ENCODE results near the gene CNIH2. TPM values are rescaled to one million over a fixed set of nuclear protein-coding genes. Genes with fewer than 3 reads are reported as not detected.
A peak's percentile ranks its signal among the peaks of the same experiment; 100 is the strongest.
"Not testable (repeated sequence)": the region's sequence is repeated elsewhere in the genome, so short reads cannot be mapped to it uniquely, and the experiment has no call there.

CNIH2 gene
- total RNA-seq, 1 donor from 2014 or later: not detected

DNA sequence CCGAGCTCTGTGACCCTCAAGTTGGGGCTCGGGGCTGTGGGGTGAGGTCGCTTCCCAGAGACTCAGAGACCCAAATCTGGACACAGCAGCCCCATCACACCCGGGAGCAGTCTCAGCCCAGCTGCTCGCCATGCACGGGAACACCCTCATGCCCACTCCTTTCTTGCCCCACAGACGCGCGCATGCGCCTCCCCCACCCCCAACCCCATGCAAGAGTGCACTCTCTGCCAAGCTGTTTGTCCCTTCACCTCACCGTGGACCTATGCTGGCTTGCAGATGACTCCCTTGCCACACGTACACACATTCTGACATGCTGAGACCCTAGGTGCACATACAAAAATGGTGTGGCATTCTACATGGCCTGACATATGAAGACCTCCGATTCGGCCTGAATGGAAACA is 39.3 kb downstream of the CNIH2 start:
- H3K27ac ChIP-seq (ENCODE audit: low read depth, low read length): peak overlapping the region; percentile 65
- no peaks in the 10 kb centered on the region for H3K9me3 ChIP-seq (ENCODE audit: control insufficient read depth in 3 of 3, low read length in 3 of 3)
- H3K9ac ChIP-seq (ENCODE audit: low read depth in 1 of 3, low read length in 3 of 3): peak overlapping the region in 1 of 3 donors; percentile 45
- H3K27me3 ChIP-seq (ENCODE audit: control insufficient read depth in 3 of 3, insufficient read depth in 3 of 3, low read length in 3 of 3): peaks cover 18 to 27% (median 22%) of the 10 kb centered on the region in 3 donors
- peaks cover 22 to 46% (median 31%) of the 10 kb centered on the region in 3 donors for H3K4me1 ChIP-seq (ENCODE audit: control insufficient read depth in 3 of 3, insufficient read depth in 3 of 3, low read length in 3 of 3)
- H3K4me3 ChIP-seq (ENCODE audit: low read length in 3 of 3): peak overlapping the region in 2 of 3 donors; percentile 1 to 35
- H3K36me3 ChIP-seq (ENCODE audit: control insufficient read depth in 3 of 3, insufficient read depth in 3 of 3, low read length in 3 of 3): no peaks in the 10 kb centered on the region

- Histone ChIP-seq H3K27me3 (ENCODE audit: control insufficient read depth in 3 of 3, insufficient read depth in 3 of 3, low read length in 3 of 3) (peaks cover 18 to 27% (median 22%) of the 10 kb centered on the region in 3 donors), H3K9ac (ENCODE audit: low read depth in 1 of 3, low read length in 3 of 3) (peak overlapping the region in 1 of 3 donors; percentile 45), H3K36me3 (ENCODE audit: control insufficient read depth in 3 of 3, insufficient read depth in 3 of 3, low read length in 3 of 3) (no peaks in the 10 kb centered on the region), H3K4me3 (ENCODE audit: low read length in 3 of 3) (peak overlapping the region in 2 of 3 donors; percentile 1 to 35), H3K4me1 (ENCODE audit: control insufficient read depth in 3 of 3, insufficient read depth in 3 of 3, low read length in 3 of 3) (peaks cover 23 to 45% (median 31%) of the 10 kb centered on the region in 3 donors), H3K27ac (ENCODE audit: low read depth, low read length) (peak overlapping the region; percentile 65), H3K9me3 (ENCODE audit: control insufficient read depth in 3 of 3, low read length in 3 of 3) (no peaks in the 10 kb centered on the region)
These were observed 40.0 kb downstream of the CNIH2 start for GRCh38 chr11:66317723-66318599.

DNA sequence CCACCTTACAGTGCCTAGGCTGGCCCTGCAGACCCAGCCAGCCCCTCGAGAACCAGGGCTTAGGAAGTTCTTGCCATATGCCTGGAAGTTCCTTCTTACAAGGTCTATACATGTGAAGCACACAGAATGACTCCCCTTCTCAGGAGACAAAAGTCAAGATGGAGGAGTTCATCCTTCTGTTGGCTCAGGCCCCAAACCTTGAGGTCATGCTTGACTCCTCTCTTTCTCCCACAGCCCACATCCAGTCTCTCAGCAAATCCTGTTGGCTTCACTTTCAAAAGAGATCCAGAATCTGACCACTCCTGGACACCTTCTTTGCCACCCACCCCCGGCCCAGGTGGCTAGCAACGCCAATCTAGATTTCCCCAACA is 40.6 kb downstream of the CNIH2 start:
- H3K27ac ChIP-seq (ENCODE audit: low read depth, low read length): peak overlapping the region; percentile 65
- peaks cover 18 to 27% (median 22%) of the 10 kb centered on the region in 3 donors for H3K27me3 ChIP-seq (ENCODE audit: control insufficient read depth in 3 of 3, insufficient read depth in 3 of 3, low read length in 3 of 3)
- H3K4me3 ChIP-seq (ENCODE audit: low read length in 3 of 3): peak overlapping the region in 2 of 3 donors; percentile 1 to 29
- no peaks in the 10 kb centered on the region for H3K36me3 ChIP-seq (ENCODE audit: control insufficient read depth in 3 of 3, insufficient read depth in 3 of 3, low read length in 3 of 3)
- no peaks in the 10 kb centered on the region for H3K9me3 ChIP-seq (ENCODE audit: control insufficient read depth in 3 of 3, low read length in 3 of 3)
- H3K9ac ChIP-seq (ENCODE audit: low read depth in 1 of 3, low read length in 3 of 3): peak overlapping the region in 1 of 3 donors; percentile 45
- H3K4me1 ChIP-seq (ENCODE audit: control insufficient read depth in 3 of 3, insufficient read depth in 3 of 3, low read length in 3 of 3): peaks cover 23 to 42% (median 29%) of the 10 kb centered on the region in 3 donors

- H3K9ac ChIP-seq (ENCODE audit: low read depth in 1 of 3, low read length in 3 of 3); H3K27ac ChIP-seq (ENCODE audit: low read depth, low read length); H3K36me3 ChIP-seq (ENCODE audit: control insufficient read depth in 3 of 3, insufficient read depth in 3 of 3, low read length in 3 of 3); H3K4me3 ChIP-seq (ENCODE audit: low read length in 3 of 3); H3K9me3 ChIP-seq (ENCODE audit: control insufficient read depth in 3 of 3, low read length in 3 of 3): not testable (repeated sequence)
- peaks cover 20 to 42% (median 24%) of the 10 kb centered on the region in 3 donors for H3K4me1 ChIP-seq (ENCODE audit: control insufficient read depth in 3 of 3, insufficient read depth in 3 of 3, low read length in 3 of 3)
- H3K27me3 ChIP-seq (ENCODE audit: control insufficient read depth in 3 of 3, insufficient read depth in 3 of 3, low read length in 3 of 3): peaks cover 11 to 15% (median 14%) of the 10 kb centered on the region in 3 donors
These were observed 42.3 kb downstream of the CNIH2 start for GRCh38 chr11:66320289-66320688.

- H3K9me3 ChIP-seq (ENCODE audit: control insufficient read depth in 3 of 3, low read length in 3 of 3): not testable (repeated sequence)
These were observed 42.8 kb downstream of the CNIH2 start for GRCh38 chr11:66320748-66321147.

GRCh38 chr11:66321606-66322005 is 43.6 kb downstream of the CNIH2 start:
- H3K9ac ChIP-seq (ENCODE audit: low read depth in 1 of 3, low read length in 3 of 3): no peak overlapping the region
- no peaks in the 10 kb centered on the region for H3K9me3 ChIP-seq (ENCODE audit: control insufficient read depth in 3 of 3, low read length in 3 of 3)
- peak overlapping the region; percentile 44 for H3K27ac ChIP-seq (ENCODE audit: low read depth, low read length)
- H3K36me3 ChIP-seq (ENCODE audit: control insufficient read depth in 3 of 3, insufficient read depth in 3 of 3, low read length in 3 of 3): no peaks in the 10 kb centered on the region
- peaks cover 18 to 36% (median 26%) of the 10 kb centered on the region in 3 donors for H3K4me1 ChIP-seq (ENCODE audit: control insufficient read depth in 3 of 3, insufficient read depth in 3 of 3, low read length in 3 of 3)
- peaks cover 0 to 2% (median 2%) of the 10 kb centered on the region in 3 donors for H3K27me3 ChIP-seq (ENCODE audit: control insufficient read depth in 3 of 3, insufficient read depth in 3 of 3, low read length in 3 of 3)
- no peak overlapping the region for H3K4me3 ChIP-seq (ENCODE audit: low read length in 3 of 3)

More at GRCh38 chr11:66320748-66321147, 42.8 kb downstream of the CNIH2 start:
- H3K27ac ChIP-seq (ENCODE audit: low read depth, low read length); H3K4me3 ChIP-seq (ENCODE audit: low read length in 3 of 3); H3K36me3 ChIP-seq (ENCODE audit: control insufficient read depth in 3 of 3, insufficient read depth in 3 of 3, low read length in 3 of 3); H3K9ac ChIP-seq (ENCODE audit: low read depth in 1 of 3, low read length in 3 of 3): not testable (repeated sequence)
- Histone ChIP-seq H3K27me3 (ENCODE audit: control insufficient read depth in 3 of 3, insufficient read depth in 3 of 3, low read length in 3 of 3) (peaks cover 7 to 11% (median 10%) of the 10 kb centered on the region in 3 donors), H3K4me1 (ENCODE audit: control insufficient read depth in 3 of 3, insufficient read depth in 3 of 3, low read length in 3 of 3) (peaks cover 20 to 41% (median 25%) of the 10 kb centered on the region in 3 donors)

DNA sequence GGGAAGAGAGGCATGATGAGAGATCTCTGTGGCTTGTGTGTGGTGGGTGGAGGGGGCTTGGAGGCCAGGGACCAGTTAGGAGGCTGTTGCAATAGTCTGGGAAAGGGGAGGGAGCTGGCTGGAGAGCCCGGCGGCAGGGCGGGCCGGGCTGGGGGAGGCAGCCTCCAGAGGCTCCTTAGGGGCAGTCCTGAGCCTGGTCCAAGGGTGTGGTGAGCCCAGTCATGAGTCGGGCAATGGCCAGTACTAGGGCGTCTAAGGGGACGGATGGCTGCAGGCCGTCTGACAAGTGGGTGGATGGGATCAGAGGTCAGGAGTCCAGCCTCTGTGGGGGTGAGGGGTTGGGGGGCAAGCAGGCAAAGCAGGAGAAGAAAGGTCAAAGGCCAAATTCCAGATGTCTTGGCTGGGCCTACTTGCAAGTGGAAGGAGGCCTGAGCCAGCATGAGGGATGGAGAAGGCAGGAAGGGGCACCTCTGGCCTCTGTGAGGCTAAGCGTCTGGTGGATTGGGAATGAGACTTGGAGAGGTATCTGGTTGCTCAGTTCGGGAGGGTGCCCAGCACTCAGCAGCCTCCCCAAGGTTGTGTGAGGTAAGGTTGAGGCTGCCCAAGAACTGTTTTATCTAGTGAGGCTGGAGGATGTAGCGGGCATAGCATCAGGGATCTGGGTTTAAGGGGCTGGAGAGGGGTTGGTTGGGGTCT is 44.9 kb downstream of the CNIH2 start:
- peak overlapping the region; percentile 44 for H3K27ac ChIP-seq (ENCODE audit: low read depth, low read length)
- H3K9me3 ChIP-seq (ENCODE audit: control insufficient read depth in 3 of 3, low read length in 3 of 3): no peaks in the 10 kb centered on the region
- no peaks in the 10 kb centered on the region for H3K27me3 ChIP-seq (ENCODE audit: control insufficient read depth in 3 of 3, insufficient read depth in 3 of 3, low read length in 3 of 3)
- H3K36me3 ChIP-seq (ENCODE audit: control insufficient read depth in 3 of 3, insufficient read depth in 3 of 3, low read length in 3 of 3): no peaks in the 10 kb centered on the region
- no peak overlapping the region for H3K9ac ChIP-seq (ENCODE audit: low read depth in 1 of 3, low read length in 3 of 3)
- no peak overlapping the region for H3K4me3 ChIP-seq (ENCODE audit: low read length in 3 of 3)
- peaks cover 27 to 39% (median 32%) of the 10 kb centered on the region in 3 donors for H3K4me1 ChIP-seq (ENCODE audit: control insufficient read depth in 3 of 3, insufficient read depth in 3 of 3, low read length in 3 of 3)

GRCh38 chr11:66323684-66324083 is 45.7 kb downstream of the CNIH2 start:
- Histone ChIP-seq H3K9me3 (ENCODE audit: control insufficient read depth in 3 of 3, low read length in 3 of 3) (no peaks in the 10 kb centered on the region), H3K9ac (ENCODE audit: low read depth in 1 of 3, low read length in 3 of 3) (no peak overlapping the region), H3K4me1 (ENCODE audit: control insufficient read depth in 3 of 3, insufficient read depth in 3 of 3, low read length in 3 of 3) (peaks cover 27 to 39% (median 34%) of the 10 kb centered on the region in 3 donors), H3K36me3 (ENCODE audit: control insufficient read depth in 3 of 3, insufficient read depth in 3 of 3, low read length in 3 of 3) (no peaks in the 10 kb centered on the region), H3K27me3 (ENCODE audit: control insufficient read depth in 3 of 3, insufficient read depth in 3 of 3, low read length in 3 of 3) (no peaks in the 10 kb centered on the region), H3K27ac (ENCODE audit: low read depth, low read length) (no peak overlapping the region), H3K4me3 (ENCODE audit: low read length in 3 of 3) (no peak overlapping the region)

GRCh38 chr11:66324664-66325063 is 46.7 kb downstream of the CNIH2 start:
- Histone ChIP-seq H3K36me3 (ENCODE audit: control insufficient read depth in 3 of 3, insufficient read depth in 3 of 3, low read length in 3 of 3) (no peaks in the 10 kb centered on the region), H3K27me3 (ENCODE audit: control insufficient read depth in 3 of 3, insufficient read depth in 3 of 3, low read length in 3 of 3) (no peaks in the 10 kb centered on the region), H3K9ac (ENCODE audit: low read depth in 1 of 3, low read length in 3 of 3) (no peak overlapping the region), H3K4me3 (ENCODE audit: low read length in 3 of 3) (no peak overlapping the region), H3K9me3 (ENCODE audit: control insufficient read depth in 3 of 3, low read length in 3 of 3) (no peaks in the 10 kb centered on the region), H3K4me1 (ENCODE audit: control insufficient read depth in 3 of 3, insufficient read depth in 3 of 3, low read length in 3 of 3) (peaks cover 27 to 41% (median 37%) of the 10 kb centered on the region in 3 donors), H3K27ac (ENCODE audit: low read depth, low read length) (no peak overlapping the region)

Data from skeletal muscle tissue (tissue), 4 donors.